Panc1 (cell line): ENCODE measurements around the gene CES2. TPM values are rescaled to one million over a fixed set of nuclear protein-coding genes. Genes with fewer than 3 reads are reported as not detected.

Experiments used
- ATAC-seq: fragments of 200-7000 bp; cut with Tn5 transposase; 2 replicates; pipeline ENCODE4 v1.9.1; 2020; ENCODE audit warnings: mild to moderate bottlenecking, moderate library complexity
- BruUV-seq: library from RNA; stranded (reverse); fragments of 400-500 nt; replicated peaks from 2 replicates; lab custom pipeline; 2021; lab: Mats Ljungman, UMichigan
- CTCF ChIA-PET: fragments of 300-600 bp; sonication (Branson Sonifier 250); formaldehyde crosslinking; loops from one replicate; lab custom pipeline; 2022; ENCODE audit warnings: antibody characterized with exemption; lab: Charles Lee
- POLR2A ChIA-PET: fragments of 300-600 bp; sonication (Branson Sonifier 250); formaldehyde crosslinking; loops from one replicate; lab custom pipeline; 2022; ENCODE audit warnings: antibody characterized with exemption; lab: Charles Lee
- DNase-seq: peaks from one replicate; pipeline ENCODE4 v3.0.0-alpha.2; 2010; ENCODE audit warnings: low read depth, low spot score
- H3K27ac ChIP-seq: 2 replicates; pipeline ENCODE4 v1.5.1; 2011; ENCODE audit warnings: mild to moderate bottlenecking, low read length, inconsistent platforms
- H3K27me3 ChIP-seq: fragments of 200-500 bp; sonication (Bioruptor generic); 2 replicates; pipeline ENCODE4 v1.6.0; 2014; ENCODE audit warnings: low read length, inconsistent platforms; ENCODE audit not compliant: control insufficient read depth, insufficient read depth
- H3K36me3 ChIP-seq: fragments of 200-500 bp; sonication (Bioruptor generic); 2 replicates; pipeline ENCODE4 v1.5.1; 2014; ENCODE audit warnings: inconsistent platforms, mild to moderate bottlenecking, low read length, moderate library complexity; ENCODE audit not compliant: control insufficient read depth, insufficient read depth
- H3K4me1 ChIP-seq: 2 replicates; pipeline ENCODE4 v1.5.1; 2011; ENCODE audit warnings: inconsistent platforms, mild to moderate bottlenecking, low read length, moderate library complexity; ENCODE audit not compliant: control insufficient read depth, insufficient read depth
- H3K4me3 ChIP-seq, 2 experiments: 2 replicates each; pipeline ENCODE4 v1.5.1; 2011 to 2012; ENCODE audit warnings: low read depth in 2 of 2, low read length in 2 of 2, mild to moderate bottlenecking in 2 of 2, inconsistent platforms in 1 of 2, moderate library complexity in 1 of 2
- H3K9me3 ChIP-seq: fragments of 200-500 bp; sonication (Bioruptor generic); 2 replicates; pipeline ENCODE4 v1.5.1; 2014; ENCODE audit warnings: low read depth, mild to moderate bottlenecking, inconsistent platforms, low read length, moderate library complexity; ENCODE audit not compliant: control insufficient read depth, insufficient read depth
- POLR2AphosphoS5 ChIP-seq: IDR thresholded peaks from 2 replicates; pipeline ENCODE4 v1.6.1; 2012; ENCODE audit warnings: mild to moderate bottlenecking, low read depth, low read length, moderate library complexity
- REST ChIP-seq, 2 experiments: IDR thresholded peaks; 2 replicates each; pipeline ENCODE4 v1.6.1; 2011 to 2012; ENCODE audit warnings: low read depth in 2 of 2, control low read depth in 1 of 2, low read length in 1 of 2, mild to moderate bottlenecking in 1 of 2, moderate library complexity in 1 of 2; ENCODE audit not compliant: insufficient read depth in 1 of 2
- SIN3A ChIP-seq: IDR thresholded peaks from 2 replicates; pipeline ENCODE4 v1.6.1; 2012; ENCODE audit warnings: low read depth, mild to moderate bottlenecking, low read length, moderate library complexity, borderline replicate concordance; ENCODE audit not compliant: insufficient read depth
- TCF7L2 ChIP-seq: IDR thresholded peaks from 2 replicates; pipeline ENCODE4 v1.6.1; 2011; ENCODE audit warnings: mild to moderate bottlenecking, low read depth, low read length, inconsistent platforms
- in situ Hi-C: cut with HindIII; loops from 2 replicates; pipeline ENCODE4 v1.10.0; 2016; ENCODE audit warnings: low sequenced_read_pairs, low pct_unique_long_range_greater_than_20kb
- intact Hi-C: fragments of 100-400 bp; cut with micrococcal nuclease; formaldehyde crosslinking; loops from one replicate; pipeline ENCODE4 v1.10.0; 2022; ENCODE audit not compliant: unreplicated experiment
- total RNA-seq: library from RNA; stranded (reverse); gene quantifications from one replicate; pipeline ENCODE4 v1.2.1, GENCODE V29; 2021; ENCODE audit not compliant: unreplicated experiment
- TF ChIP-seq, protein P1 (sequence below): fragments of 450-650 bp; IDR thresholded peaks from 2 replicates; pipeline ENCODE4 v1.5.1; 2017; ENCODE audit warnings: mild to moderate bottlenecking

The CES2 gene
- total RNA-seq, 1 experiment from 2014 or later, result 26.3 TPM

DNA sequence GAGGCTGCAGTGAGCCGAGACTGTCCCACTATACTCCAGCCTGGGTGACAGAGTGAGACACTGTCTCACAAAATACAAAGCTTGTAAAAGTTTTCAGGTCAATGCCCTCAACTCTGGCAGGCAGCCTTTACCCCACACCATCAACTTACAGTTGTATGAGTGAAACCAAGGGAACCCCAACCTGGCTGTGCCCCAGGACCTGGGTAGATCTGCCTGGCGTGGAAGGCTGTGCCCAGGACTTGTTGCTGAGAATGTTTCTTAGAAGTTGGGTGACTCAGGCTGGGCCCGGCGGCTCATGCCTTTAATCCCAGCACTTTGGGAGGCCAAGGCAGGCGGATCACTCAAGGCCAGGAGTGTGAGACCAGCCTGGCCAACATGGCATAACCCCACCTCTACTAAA, 33.5 kb downstream of the CES2 start:
- Histone ChIP-seq H3K9me3 (no peaks in the 10 kb centered on the region), H3K4me3 (no peak overlapping the region), H3K36me3 (no peaks in the 10 kb centered on the region), H3K27me3 (no peaks in the 10 kb centered on the region), H3K27ac (no peak overlapping the region), H3K4me1 (no peaks in the 10 kb centered on the region)
- ATAC-seq (no peak), DNase-seq (no peak)
- TF ChIP-seq TCF7L2 (no peak), REST (IDR thresholded peaks at IDR 0.05; ENCODE audit: insufficient read depth in 1 of 2, low read depth in 2 of 2, low read length in 1 of 2) (no peak), SIN3A (no peak), POLR2AphosphoS5 (no peak)
- TF ChIP-seq, protein P1, sequence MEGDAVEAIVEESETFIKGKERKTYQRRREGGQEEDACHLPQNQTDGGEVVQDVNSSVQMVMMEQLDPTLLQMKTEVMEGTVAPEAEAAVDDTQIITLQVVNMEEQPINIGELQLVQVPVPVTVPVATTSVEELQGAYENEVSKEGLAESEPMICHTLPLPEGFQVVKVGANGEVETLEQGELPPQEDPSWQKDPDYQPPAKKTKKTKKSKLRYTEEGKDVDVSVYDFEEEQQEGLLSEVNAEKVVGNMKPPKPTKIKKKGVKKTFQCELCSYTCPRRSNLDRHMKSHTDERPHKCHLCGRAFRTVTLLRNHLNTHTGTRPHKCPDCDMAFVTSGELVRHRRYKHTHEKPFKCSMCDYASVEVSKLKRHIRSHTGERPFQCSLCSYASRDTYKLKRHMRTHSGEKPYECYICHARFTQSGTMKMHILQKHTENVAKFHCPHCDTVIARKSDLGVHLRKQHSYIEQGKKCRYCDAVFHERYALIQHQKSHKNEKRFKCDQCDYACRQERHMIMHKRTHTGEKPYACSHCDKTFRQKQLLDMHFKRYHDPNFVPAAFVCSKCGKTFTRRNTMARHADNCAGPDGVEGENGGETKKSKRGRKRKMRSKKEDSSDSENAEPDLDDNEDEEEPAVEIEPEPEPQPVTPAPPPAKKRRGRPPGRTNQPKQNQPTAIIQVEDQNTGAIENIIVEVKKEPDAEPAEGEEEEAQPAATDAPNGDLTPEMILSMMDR, result no peak
- ChIA-PET POLR2A (no interaction called here), CTCF (no interaction called here)
- intact Hi-C loops, result no loop called here
- in situ Hi-C loops, result no loop called here
- no TSS peak for BruUV-seq

DNA sequence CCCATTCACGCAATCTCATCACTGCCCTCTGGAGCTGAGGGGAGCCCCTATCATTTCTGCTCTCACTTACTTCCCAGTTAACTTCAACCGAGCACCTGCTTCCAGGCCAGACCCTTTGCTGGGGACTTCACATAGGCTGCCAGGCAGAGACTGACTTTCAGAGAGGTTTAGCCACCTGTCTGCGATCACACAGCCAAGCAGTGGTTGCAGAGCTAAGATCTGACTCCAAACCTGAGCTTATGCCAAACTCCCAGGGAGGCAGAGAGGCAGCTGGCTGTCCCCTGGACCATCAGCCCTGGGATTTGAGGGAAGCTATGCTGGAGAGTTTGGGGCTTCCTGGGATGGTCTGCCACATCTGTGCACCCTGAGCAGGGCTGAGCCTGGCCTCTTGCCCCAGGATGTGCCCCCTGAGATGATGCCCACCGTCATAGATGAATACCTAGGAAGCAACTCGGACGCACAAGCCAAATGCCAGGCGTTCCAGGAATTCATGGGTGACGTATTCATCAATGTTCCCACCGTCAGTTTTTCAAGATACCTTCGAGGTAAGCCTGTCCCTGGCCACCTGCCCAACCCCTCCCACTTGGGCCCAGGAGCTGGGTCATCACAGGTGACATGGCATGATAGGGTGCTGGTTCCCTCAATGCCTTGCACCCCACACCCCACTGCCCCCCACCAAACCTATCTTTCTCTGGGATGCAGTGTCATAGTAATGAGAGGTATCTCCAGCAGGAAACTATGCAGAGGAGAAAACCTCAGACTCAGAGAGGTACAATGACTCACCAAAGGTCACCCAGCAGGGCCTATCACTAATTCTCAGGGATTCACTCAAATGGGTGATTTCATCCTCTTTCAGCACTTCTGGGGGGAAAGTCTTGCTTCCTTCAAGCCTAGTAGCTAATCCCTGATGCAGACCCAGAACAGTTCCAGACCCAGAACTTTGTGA, 35.7 kb downstream of the CES2 start:
- POLR2A ChIA-PET, result no interaction called here
- no peaks in the 10 kb centered on the region for H3K9me3 ChIP-seq
- intact Hi-C loops, result loop anchor here (10.0 kb wide), 2 partner anchors 134 to 184 kb away; partner anchors contain the start of genes B3GNT9, FBXL8, PHAF1 and TRADD
- BruUV-seq, result no TSS peak
- no peak for TF ChIP-seq POLR2AphosphoS5
- TF ChIP-seq TCF7L2, result no peak
- no peak for TF ChIP-seq REST (IDR thresholded peaks at IDR 0.05; ENCODE audit: insufficient read depth in 1 of 2, low read depth in 2 of 2, low read length in 1 of 2)
- TF ChIP-seq, protein P1, result no peak
- no peak for TF ChIP-seq SIN3A
- ATAC-seq, result no peak
- CTCF ChIA-PET, result no interaction called here
- H3K27me3 ChIP-seq, result no peaks in the 10 kb centered on the region
- no peaks in the 10 kb centered on the region for H3K36me3 ChIP-seq
- in situ Hi-C loops, result no loop called here
- no peak for DNase-seq
- H3K4me3 ChIP-seq, result no peak overlapping the region
- H3K4me1 ChIP-seq, result no peaks in the 10 kb centered on the region
- no peak overlapping the region for H3K27ac ChIP-seq
